HG03139 (cell line): ENCODE measurements around the gene DRC1.

Experiments used
- ATAC-seq: cut with Tn5 transposase; IDR thresholded peaks from one replicate; pipeline ENCODE4 v1.9.1; 2021; ENCODE audit not compliant: unreplicated experiment

Gene DRC1

GRCh38 chr2:26442301-26442700 lies 40.6 kb downstream of the DRC1 start:
- no peak for ATAC-seq

GRCh38 chr2:26442707-26443106 lies 41.0 kb downstream of the DRC1 start:
- ATAC-seq: no peak

GRCh38 chr2:26444236-26444635 lies 42.5 kb downstream of the DRC1 start:
- ATAC-seq: no peak

- ATAC-seq: no peak
These were observed 46.9 kb downstream of the DRC1 start for GRCh38 chr2:26448651-26449050.

GRCh38 chr2:26449278-26450030 lies 47.7 kb downstream of the DRC1 start:
- no peak for ATAC-seq

- ATAC-seq: no peak
These were observed 48.4 kb downstream of the DRC1 start for GRCh38 chr2:26450031-26450635.

- ATAC-seq: no peak
These were observed 50.0 kb downstream of the DRC1 start for GRCh38 chr2:26451700-26452099.

GRCh38 chr2:26453421-26454329 lies 52.0 kb downstream of the DRC1 start:
- ATAC-seq: no peak

- ATAC-seq: no peak
These were observed 52.9 kb downstream of the DRC1 start for GRCh38 chr2:26454561-26455001.

- no peak for ATAC-seq
These were observed 53.4 kb downstream of the DRC1 start for GRCh38 chr2:26455037-26455669.

- no peak for ATAC-seq
These were observed 54.1 kb downstream of the DRC1 start for GRCh38 chr2:26455670-26456439.

GRCh38 chr2:26456440-26457250 lies 54.9 kb downstream of the DRC1 start:
- ATAC-seq: no peak

- ATAC-seq: no peak
These were observed 55.5 kb downstream of the DRC1 start for GRCh38 chr2:26457251-26457666.

GRCh38 chr2:26457695-26458364 lies 56.1 kb downstream of the DRC1 start:
- no peak for ATAC-seq

- ATAC-seq: no peak
These were observed 56.8 kb downstream of the DRC1 start for GRCh38 chr2:26458365-26459042.

GRCh38 chr2:26459991-26460612 lies 58.4 kb downstream of the DRC1 start:
- ATAC-seq: no peak

- no peak for ATAC-seq
These were observed 58.9 kb downstream of the DRC1 start for GRCh38 chr2:26460613-26461031.

GRCh38 chr2:26461601-26462023 lies 59.9 kb downstream of the DRC1 start:
- no peak for ATAC-seq
